Activated CD4-positive, alpha-beta memory T cell treated with anti-CD3 and anti-CD28 coated beads, Interleukin-2, amount 10 ng/mL, durations not matched to agents 7 days and 5 days (primary cell): ENCODE data around the gene ZDHHC5. TPM values are rescaled to one million over a fixed set of nuclear protein-coding genes. Genes with fewer than 3 reads are reported as not detected.
A peak's percentile ranks its signal among the peaks of the same experiment; 100 is the strongest.

ENCODE experiments used
- CTCF ChIA-PET: fragments of 350-600 bp; sonication (Branson Sonifier 250); formaldehyde crosslinking; loops from one replicate; lab custom pipeline; 2021; ENCODE audit warnings: antibody characterized with exemption, inconsistent platforms; lab: Charles Lee
- POLR2A ChIA-PET: fragments of 350-600 bp; sonication (Branson Sonifier 250); formaldehyde crosslinking; loops from one replicate; lab custom pipeline; 2021; ENCODE audit warnings: antibody characterized with exemption; lab: Charles Lee
- DNase-seq: peaks from one replicate; pipeline ENCODE4 v3.0.0-alpha.2; 2020
- H3K27ac Mint-ChIP-seq: one replicate; pipeline ENCODE4 v1.8.0; 2021; ENCODE audit warnings: mild to moderate bottlenecking, mixed read lengths
- H3K27me3 Mint-ChIP-seq: one replicate; pipeline ENCODE4 v1.8.0; 2021; ENCODE audit warnings: mixed read lengths
- H3K36me3 Mint-ChIP-seq: one replicate; pipeline ENCODE4 v1.8.0; 2021; ENCODE audit warnings: low read depth, mixed read lengths
- H3K4me1 Mint-ChIP-seq: one replicate; pipeline ENCODE4 v1.8.0; 2021; ENCODE audit warnings: mixed read lengths
- H3K4me3 Mint-ChIP-seq: one replicate; pipeline ENCODE4 v1.8.0; 2021; ENCODE audit warnings: mild to moderate bottlenecking, mixed read lengths
- H3K9me3 Mint-ChIP-seq: one replicate; pipeline ENCODE4 v1.8.0; 2021; ENCODE audit warnings: mixed read lengths
- total RNA-seq, 2 experiments: library from RNA; stranded (reverse); gene quantifications; one replicate each; pipeline ENCODE4 v1.2.3, GENCODE V29; 2021

ZDHHC5 gene, protein sequence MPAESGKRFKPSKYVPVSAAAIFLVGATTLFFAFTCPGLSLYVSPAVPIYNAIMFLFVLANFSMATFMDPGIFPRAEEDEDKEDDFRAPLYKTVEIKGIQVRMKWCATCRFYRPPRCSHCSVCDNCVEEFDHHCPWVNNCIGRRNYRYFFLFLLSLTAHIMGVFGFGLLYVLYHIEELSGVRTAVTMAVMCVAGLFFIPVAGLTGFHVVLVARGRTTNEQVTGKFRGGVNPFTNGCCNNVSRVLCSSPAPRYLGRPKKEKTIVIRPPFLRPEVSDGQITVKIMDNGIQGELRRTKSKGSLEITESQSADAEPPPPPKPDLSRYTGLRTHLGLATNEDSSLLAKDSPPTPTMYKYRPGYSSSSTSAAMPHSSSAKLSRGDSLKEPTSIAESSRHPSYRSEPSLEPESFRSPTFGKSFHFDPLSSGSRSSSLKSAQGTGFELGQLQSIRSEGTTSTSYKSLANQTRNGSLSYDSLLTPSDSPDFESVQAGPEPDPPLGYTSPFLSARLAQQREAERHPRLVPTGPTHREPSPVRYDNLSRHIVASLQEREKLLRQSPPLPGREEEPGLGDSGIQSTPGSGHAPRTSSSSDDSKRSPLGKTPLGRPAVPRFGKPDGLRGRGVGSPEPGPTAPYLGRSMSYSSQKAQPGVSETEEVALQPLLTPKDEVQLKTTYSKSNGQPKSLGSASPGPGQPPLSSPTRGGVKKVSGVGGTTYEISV
- total RNA-seq, result 10 to 100 TPM; 77.6 to 86.6 TPM

DNA sequence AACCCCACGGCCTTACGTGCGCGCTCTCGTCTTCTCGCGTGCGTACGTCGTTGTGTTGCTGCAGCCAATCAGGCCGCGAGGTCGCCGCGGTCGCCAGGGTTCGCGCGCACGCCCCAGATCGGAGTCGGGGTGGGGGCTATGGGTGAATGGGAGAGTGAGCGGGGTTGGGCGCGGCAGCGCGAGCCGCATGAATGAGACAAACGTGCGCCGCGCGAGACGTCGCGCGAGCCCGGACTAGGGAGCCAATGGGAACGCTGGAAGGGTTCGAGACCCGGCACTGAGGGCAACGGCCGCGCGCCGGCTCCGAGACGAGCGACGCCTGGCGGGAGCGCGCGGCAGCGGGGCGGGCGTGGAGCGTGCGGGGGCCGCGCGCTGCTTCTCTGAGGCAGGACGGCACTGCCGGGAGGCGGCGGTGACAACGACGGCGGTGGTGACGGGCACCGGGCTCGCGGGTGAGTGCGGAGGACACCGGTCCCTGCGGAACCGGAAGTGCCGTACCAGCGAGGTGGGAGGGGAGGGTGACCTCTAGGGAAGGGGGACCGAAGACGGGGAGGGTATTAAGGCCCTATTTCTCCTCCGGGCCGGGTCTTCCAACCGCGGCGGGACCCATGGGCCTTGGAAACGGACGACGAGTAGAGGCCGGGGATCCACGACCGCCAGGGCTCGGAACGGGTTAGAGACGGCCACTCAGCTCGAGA, at the start of gene ZDHHC5:
TSS of gene ZDHHC5 (plus strand) at position 379 of the 698 bp plus-strand sequence. CDS start 4,977 bp downstream, outside the sequence.
- POLR2A ChIA-PET, result interaction anchor here (0.5 to 2.8 kb wide), 11 partner anchors 9 to 910 kb away, joined by 3 to 15 read pairs (median 4); partner anchors contain the start of genes MED19, SELENOH, TMX2 and TNKS1BP1
- CTCF ChIA-PET, result interaction anchor here (0.7 to 1.7 kb wide), 3 partner anchors 11 to 367 kb away, joined by 3 to 6 read pairs (median 3); partner anchors contain the start of gene BTBD18
- Mint-ChIP-seq H3K9me3 (no peaks in the 10 kb centered on the region), H3K4me3 (peak within 1 kb of the TSS; percentile 99), H3K36me3 (peaks cover 38% of the 10 kb centered on the region), H3K27me3 (no peaks in the 10 kb centered on the region), H3K4me1 (peaks cover 51% of the 10 kb centered on the region), H3K27ac (peak within 1 kb of the TSS; percentile 99)
- DNase-seq, result peak; percentile 100

DNA sequence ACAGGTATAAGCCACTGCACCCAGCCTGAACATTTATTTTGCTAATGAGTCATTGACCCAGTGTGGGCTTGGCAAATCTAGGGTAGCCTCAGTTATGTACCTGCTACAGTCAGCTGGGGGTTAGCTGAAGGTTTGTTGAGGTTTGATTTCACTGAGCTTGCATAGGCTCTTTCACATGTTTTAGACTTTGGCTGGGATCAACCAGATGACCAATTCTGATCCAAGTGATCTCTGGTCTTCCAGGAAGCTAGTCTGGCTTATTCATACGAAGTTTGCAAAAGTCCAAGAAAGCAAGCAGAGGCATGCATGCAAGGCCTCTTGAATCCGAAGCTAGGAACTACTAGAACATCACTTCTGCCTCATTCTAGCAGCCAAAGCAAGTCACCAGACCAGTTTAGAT, 49.5 kb upstream of the ZDHHC5 start:
- Mint-ChIP-seq H3K9me3 (peaks cover 7% of the 10 kb centered on the region), H3K27ac (no peak overlapping the region), H3K27me3 (peaks cover 14% of the 10 kb centered on the region), H3K4me3 (no peak overlapping the region), H3K36me3 (no peaks in the 10 kb centered on the region), H3K4me1 (no peaks in the 10 kb centered on the region)
- ChIA-PET CTCF (no interaction called here), POLR2A (interaction anchor here (1.3 kb wide), 1 partner anchor 9 kb away, joined by 3 read pairs; no protein-coding TSS in a partner anchor)
- DNase-seq, result no peak

DNA sequence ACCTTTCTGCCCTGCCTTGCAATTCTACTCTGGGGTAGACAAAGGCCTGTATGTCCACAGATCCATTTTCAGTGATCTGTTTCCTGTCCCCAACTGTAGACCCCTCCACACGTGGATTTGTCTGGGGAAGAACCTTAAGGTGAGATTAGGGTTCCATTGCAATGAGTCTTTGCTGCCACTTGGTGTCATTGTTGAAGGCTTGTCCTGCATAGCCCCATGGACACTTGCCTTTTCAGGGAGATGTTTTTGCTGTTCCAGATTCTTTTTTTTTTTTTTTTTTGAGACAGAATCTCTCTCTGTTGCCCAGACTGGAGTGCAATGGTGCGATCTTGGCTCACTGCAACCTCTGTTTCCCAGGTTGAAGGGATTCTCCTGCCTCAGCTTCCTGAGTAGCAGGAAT, 48.6 kb upstream of the ZDHHC5 start:
- no peaks in the 10 kb centered on the region for H3K4me1 Mint-ChIP-seq
- H3K4me3 Mint-ChIP-seq, result no peak overlapping the region
- H3K36me3 Mint-ChIP-seq, result no peaks in the 10 kb centered on the region
- H3K27ac Mint-ChIP-seq, result no peak overlapping the region
- peaks cover 12% of the 10 kb centered on the region for H3K27me3 Mint-ChIP-seq
- no peak for DNase-seq
- H3K9me3 Mint-ChIP-seq, result peaks cover 7% of the 10 kb centered on the region
- ChIA-PET CTCF (no interaction called here), POLR2A (no interaction called here)

DNA sequence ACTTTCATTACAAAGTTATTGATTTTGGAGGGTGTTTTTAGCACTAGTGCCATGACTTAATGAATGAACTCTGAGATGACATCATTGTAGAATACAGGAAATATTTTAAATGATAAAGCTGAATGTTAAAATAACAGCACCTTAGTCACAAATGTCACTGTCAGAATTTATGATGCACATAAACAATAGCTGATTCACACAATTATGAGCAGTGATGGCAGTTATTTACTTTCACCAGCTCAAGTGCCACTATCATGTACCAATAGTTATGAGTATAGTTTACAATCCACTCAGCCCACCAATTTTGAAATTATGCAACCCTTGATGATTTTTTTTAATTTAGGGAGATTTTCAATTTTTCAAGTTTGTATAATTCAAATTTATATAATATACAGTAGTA, 47.4 kb upstream of the ZDHHC5 start:
- peaks cover 12% of the 10 kb centered on the region for H3K27me3 Mint-ChIP-seq
- H3K9me3 Mint-ChIP-seq, result peaks cover 7% of the 10 kb centered on the region
- ChIA-PET POLR2A (no interaction called here), CTCF (no interaction called here)
- H3K36me3 Mint-ChIP-seq, result no peaks in the 10 kb centered on the region
- H3K4me1 Mint-ChIP-seq, result no peaks in the 10 kb centered on the region
- no peak overlapping the region for H3K27ac Mint-ChIP-seq
- H3K4me3 Mint-ChIP-seq, result no peak overlapping the region
- no peak for DNase-seq

DNA sequence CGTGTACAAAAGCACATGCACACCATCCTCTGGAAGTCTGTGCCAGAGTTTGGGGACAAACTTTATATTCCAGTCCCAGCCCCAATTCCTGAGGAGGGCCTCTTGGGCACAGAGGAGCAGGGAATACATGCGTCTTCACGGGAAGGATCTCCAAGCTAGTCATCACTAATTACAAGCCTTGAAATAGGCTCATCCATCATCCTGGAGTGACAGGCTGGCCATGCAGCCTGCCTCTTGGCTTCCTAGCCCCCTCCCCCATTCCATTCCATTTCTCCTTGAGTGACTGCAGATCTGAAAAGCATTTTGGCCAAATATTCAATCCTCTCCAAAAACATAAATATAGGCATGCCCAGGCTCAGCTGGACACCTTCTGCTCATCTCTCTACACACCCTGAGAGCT, 45.7 kb upstream of the ZDHHC5 start:
- no peaks in the 10 kb centered on the region for H3K4me1 Mint-ChIP-seq
- H3K36me3 Mint-ChIP-seq, result no peaks in the 10 kb centered on the region
- H3K9me3 Mint-ChIP-seq, result peaks cover 7% of the 10 kb centered on the region
- no peak overlapping the region for H3K27ac Mint-ChIP-seq
- ChIA-PET CTCF (interaction anchor here (2.0 kb wide), 1 partner anchor 22 kb away, joined by 5 read pairs; no protein-coding TSS in a partner anchor), POLR2A (no interaction called here)
- no peak overlapping the region for H3K4me3 Mint-ChIP-seq
- no peak for DNase-seq
- peaks cover 4% of the 10 kb centered on the region for H3K27me3 Mint-ChIP-seq

DNA sequence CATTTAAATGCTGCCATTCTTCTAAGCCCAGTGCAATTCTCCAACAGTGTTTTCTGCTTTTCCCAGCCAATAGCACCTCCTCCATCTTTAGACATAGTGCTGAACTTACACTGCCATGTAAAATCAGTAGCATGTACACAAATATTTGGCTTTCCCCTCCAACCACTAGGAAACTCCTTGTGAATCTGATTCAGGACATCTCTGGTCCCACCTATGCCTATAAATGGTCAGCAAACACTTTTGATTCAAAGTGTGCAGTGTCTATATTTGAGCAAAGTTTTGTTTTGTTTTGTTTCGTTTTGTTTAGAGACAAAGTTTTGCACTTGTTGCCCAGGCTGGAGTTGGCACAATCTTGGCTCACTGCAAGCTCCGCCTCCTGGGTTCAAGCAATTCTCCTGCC, 43.0 kb upstream of the ZDHHC5 start:
- H3K4me3 Mint-ChIP-seq, result no peak overlapping the region
- DNase-seq, result no peak
- no peaks in the 10 kb centered on the region for H3K36me3 Mint-ChIP-seq
- H3K9me3 Mint-ChIP-seq, result peaks cover 1% of the 10 kb centered on the region
- CTCF ChIA-PET, result interaction anchor here (1.5 kb wide), 1 partner anchor 17 kb away, joined by 6 read pairs; no protein-coding TSS in a partner anchor
- POLR2A ChIA-PET, result no interaction called here
- H3K27me3 Mint-ChIP-seq, result peaks cover 7% of the 10 kb centered on the region
- no peaks in the 10 kb centered on the region for H3K4me1 Mint-ChIP-seq
- no peak overlapping the region for H3K27ac Mint-ChIP-seq

DNA sequence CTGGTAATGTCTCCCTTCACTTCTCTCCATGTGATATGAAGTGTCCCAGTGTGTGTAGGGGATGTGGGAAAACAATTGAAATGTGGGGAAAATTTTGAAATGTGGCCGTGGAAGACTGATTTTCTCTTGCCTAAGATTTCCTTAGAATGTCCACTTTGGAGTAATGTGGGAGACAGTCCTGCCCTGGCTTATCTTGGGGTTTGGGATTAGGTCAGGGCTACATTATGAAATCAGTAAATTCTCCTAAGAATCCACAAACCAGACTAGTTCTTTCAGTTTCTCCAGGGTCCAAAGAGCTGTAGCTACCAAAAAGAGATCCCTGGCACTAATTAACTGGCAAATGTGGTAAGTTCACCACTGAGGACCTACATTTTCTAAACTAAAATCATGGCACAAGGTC, 41.0 kb upstream of the ZDHHC5 start:
- Mint-ChIP-seq H3K27me3 (peaks cover 20% of the 10 kb centered on the region), H3K4me3 (no peak overlapping the region), H3K27ac (no peak overlapping the region), H3K36me3 (no peaks in the 10 kb centered on the region), H3K9me3 (no peaks in the 10 kb centered on the region), H3K4me1 (no peaks in the 10 kb centered on the region)
- ChIA-PET CTCF (interaction anchor here (1.6 kb wide), 1 partner anchor 17 kb away, joined by 4 read pairs; no protein-coding TSS in a partner anchor), POLR2A (no interaction called here)
- no peak for DNase-seq

DNA sequence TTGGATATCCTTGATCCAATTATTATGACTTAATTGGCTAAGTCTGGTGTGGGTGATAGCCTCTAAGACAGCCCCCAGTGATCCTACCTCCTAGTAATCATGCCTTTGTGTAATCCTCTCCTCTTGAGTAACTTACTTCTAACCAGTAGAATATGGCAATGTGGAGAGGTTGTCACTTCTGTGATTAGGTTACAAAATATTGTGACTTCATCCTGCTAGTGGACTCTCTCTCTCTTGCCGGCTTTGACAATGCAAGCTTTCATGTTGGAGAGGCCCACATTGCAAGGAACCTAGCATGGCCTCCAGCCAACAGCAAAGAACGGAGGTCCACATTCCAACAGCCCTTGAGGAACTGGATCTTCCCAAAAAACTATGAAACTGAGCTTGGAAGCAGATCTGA, 37.7 kb upstream of the ZDHHC5 start:
- CTCF ChIA-PET, result interaction anchor here (6.1 kb wide), 1 partner anchor 13 kb away, joined by 36 read pairs; no protein-coding TSS in a partner anchor
- peaks cover 27% of the 10 kb centered on the region for H3K27me3 Mint-ChIP-seq
- H3K27ac Mint-ChIP-seq, result no peak overlapping the region
- POLR2A ChIA-PET, result no interaction called here
- H3K4me3 Mint-ChIP-seq, result no peak overlapping the region
- H3K4me1 Mint-ChIP-seq, result no peaks in the 10 kb centered on the region
- H3K9me3 Mint-ChIP-seq, result no peaks in the 10 kb centered on the region
- no peaks in the 10 kb centered on the region for H3K36me3 Mint-ChIP-seq
- DNase-seq, result no peak

DNA sequence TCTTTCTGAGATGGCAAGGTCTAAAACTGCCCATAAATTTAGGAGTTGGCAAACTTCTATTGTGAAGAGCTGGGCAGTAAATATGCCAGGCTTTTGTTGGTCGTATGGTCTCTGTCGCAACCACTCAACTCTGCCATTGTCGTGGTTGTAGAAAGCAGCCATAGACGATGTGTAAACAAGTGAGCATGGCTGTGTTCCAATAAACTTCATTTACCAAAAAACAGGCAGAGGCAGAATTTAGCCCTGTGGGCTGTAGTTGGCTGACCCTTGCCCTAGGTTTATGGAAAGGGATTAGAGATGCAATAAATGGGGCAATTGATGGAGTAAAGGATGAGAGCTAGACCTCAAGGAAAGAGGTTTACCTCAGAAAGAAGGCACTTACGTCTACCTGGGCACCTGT, 35.8 kb upstream of the ZDHHC5 start:
- Mint-ChIP-seq H3K36me3 (no peaks in the 10 kb centered on the region), H3K27ac (no peak overlapping the region), H3K9me3 (no peaks in the 10 kb centered on the region), H3K4me1 (no peaks in the 10 kb centered on the region), H3K4me3 (no peak overlapping the region), H3K27me3 (peaks cover 35% of the 10 kb centered on the region)
- ChIA-PET POLR2A (no interaction called here), CTCF (interaction anchor here (6.1 kb wide), 1 partner anchor 11 kb away, joined by 36 read pairs; no protein-coding TSS in a partner anchor)
- DNase-seq, result no peak

DNA sequence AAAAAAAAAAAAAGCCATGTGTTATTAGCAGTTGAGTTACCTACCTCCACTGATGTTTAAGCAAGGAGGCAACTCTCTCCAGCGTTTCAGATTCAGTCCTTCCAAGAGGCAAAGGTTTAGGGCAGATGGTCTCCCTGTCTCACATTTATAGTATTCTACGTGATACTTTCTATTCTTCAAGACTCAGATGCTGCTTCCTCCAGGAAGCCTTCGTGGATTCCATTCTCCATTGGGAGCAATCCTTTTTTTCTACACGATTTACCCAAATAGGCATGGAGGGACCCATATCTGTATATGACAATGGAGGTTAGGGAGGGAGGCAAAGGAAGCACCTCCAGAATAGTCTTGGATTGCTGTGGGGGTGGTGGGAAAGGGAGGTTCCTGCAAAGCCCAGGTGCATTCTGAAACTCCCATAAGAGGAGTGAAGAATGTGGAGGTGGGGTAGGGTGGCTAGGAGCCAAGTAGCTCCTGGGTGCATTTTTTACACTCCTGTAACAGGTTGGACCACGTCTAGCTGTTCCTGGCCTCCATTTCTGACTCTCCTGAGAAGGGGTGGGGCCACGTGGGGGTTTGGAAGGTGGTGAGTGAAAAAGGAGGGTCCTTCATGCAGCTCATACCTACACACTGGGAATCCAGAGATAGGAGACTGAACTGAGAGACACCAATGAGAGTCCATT, 34.4 kb upstream of the ZDHHC5 start:
- no peaks in the 10 kb centered on the region for H3K36me3 Mint-ChIP-seq
- H3K9me3 Mint-ChIP-seq, result no peaks in the 10 kb centered on the region
- no peak overlapping the region for H3K4me3 Mint-ChIP-seq
- no peak overlapping the region for H3K27ac Mint-ChIP-seq
- peaks cover 5% of the 10 kb centered on the region for H3K4me1 Mint-ChIP-seq
- CTCF ChIA-PET, result interaction anchor here (6.1 kb wide), 1 partner anchor 9 kb away, joined by 36 read pairs; no protein-coding TSS in a partner anchor
- POLR2A ChIA-PET, result interaction anchor here (0.6 kb wide), 1 partner anchor 347 kb away, joined by 4 read pairs; no protein-coding TSS in a partner anchor
- DNase-seq, result no peak
- H3K27me3 Mint-ChIP-seq, result peaks cover 42% of the 10 kb centered on the region

DNA sequence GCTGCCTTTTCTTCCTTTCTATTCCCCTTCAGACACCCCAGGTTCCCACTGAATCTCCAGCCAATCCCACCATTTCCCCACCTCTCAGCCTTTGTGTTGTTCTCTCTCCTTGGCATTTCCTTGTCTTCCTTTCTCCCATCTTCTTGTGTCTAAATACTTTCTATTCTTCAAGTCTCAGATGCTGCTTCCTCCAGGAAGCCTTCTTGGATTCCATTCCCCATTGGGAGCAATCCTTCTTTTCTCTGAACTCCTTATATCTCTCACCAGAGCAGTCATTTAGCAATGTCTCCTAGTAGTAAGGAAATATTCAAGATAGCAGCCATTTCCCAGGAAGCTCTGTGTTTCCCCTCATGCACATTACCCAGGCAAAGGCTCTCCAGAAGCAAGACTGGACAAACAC, 33.6 kb upstream of the ZDHHC5 start:
- ChIA-PET POLR2A (no interaction called here), CTCF (interaction anchor here (0.7 to 6.1 kb wide), 2 partner anchors 8 to 141 kb away, joined by 4 to 36 read pairs; no protein-coding TSS in a partner anchor)
- no peaks in the 10 kb centered on the region for H3K9me3 Mint-ChIP-seq
- peaks cover 42% of the 10 kb centered on the region for H3K27me3 Mint-ChIP-seq
- no peaks in the 10 kb centered on the region for H3K36me3 Mint-ChIP-seq
- no peak overlapping the region for H3K4me3 Mint-ChIP-seq
- no peak for DNase-seq
- H3K27ac Mint-ChIP-seq, result no peak overlapping the region
- H3K4me1 Mint-ChIP-seq, result peaks cover 11% of the 10 kb centered on the region

DNA sequence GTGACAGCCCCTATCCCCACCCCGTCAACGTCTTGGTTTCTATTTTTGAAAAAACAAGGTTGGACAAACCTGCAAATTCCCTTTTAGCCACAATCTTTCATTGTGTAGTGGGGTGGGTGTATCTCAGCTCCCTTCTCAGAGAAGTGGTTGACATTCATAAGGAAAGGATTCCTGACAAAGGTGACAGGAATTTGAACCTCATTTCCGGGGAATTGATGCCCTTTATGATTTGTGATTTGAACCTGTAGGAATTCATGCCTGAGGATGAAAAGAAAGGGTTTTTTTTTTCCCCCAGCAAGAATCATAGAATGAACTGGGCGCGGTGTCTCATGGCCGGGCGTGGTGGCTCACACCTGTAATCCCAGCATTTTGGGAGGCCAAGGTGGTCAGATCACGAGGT, 32.7 kb upstream of the ZDHHC5 start:
- ChIA-PET CTCF (interaction anchor here (0.6 to 6.1 kb wide), 3 partner anchors 8 to 285 kb away, joined by 3 to 36 read pairs (median 4); no protein-coding TSS in a partner anchor), POLR2A (no interaction called here)
- peaks cover 38% of the 10 kb centered on the region for H3K27me3 Mint-ChIP-seq
- peaks cover 14% of the 10 kb centered on the region for H3K4me1 Mint-ChIP-seq
- H3K27ac Mint-ChIP-seq, result no peak overlapping the region
- no peak overlapping the region for H3K4me3 Mint-ChIP-seq
- H3K36me3 Mint-ChIP-seq, result no peaks in the 10 kb centered on the region
- no peak for DNase-seq
- H3K9me3 Mint-ChIP-seq, result no peaks in the 10 kb centered on the region
